ENCODE results near the gene UMOD. TPM values are rescaled to one million over a fixed set of nuclear protein-coding genes. Genes with fewer than 3 reads are reported as not detected.

UMOD gene
- total and polyA plus RNA-seq, 2 experiments from 2014 or later: not detected

GRCh38 chr16:20396846-20397467, 44.4 kb upstream of the UMOD start:
- WGBS (ENCODE audit: low lambda C conversion rate, missing lambda C conversion rate): 96% methylated on average over 7 of the region's 7 CpGs

GRCh38 chr16:20395946-20396345, 43.4 kb upstream of the UMOD start:
- no peak overlapping the region for H2AFZ ChIP-seq
- H3K9me3 ChIP-seq (ENCODE audit: low read depth): no peaks in the 10 kb centered on the region
- H3K27me3 ChIP-seq: no peaks in the 10 kb centered on the region
- H3K4me3 ChIP-seq: no peak overlapping the region
- no peaks in the 10 kb centered on the region for H3K36me3 ChIP-seq (replicated peaks; ENCODE audit: insufficient read depth, low read depth)
- no peaks in the 10 kb centered on the region for H4K20me1 ChIP-seq (ENCODE audit: insufficient read depth, poor library complexity, severe bottlenecking)
- H3K27ac ChIP-seq: no peak overlapping the region
- TF ChIP-seq EZH2phosphoT487 (IDR thresholded peaks at IDR 0.05; ENCODE audit: low read depth, severe bottlenecking, unreplicated experiment): no peak
- no peak for TF ChIP-seq CTCF (IDR thresholded peaks at IDR 0.05; ENCODE audit: poor library complexity)
- TF ChIP-seq EZH2 (IDR thresholded peaks at IDR 0.05; ENCODE audit: borderline replicate concordance): no peak
- no peaks in the 10 kb centered on the region for H3K9me2 ChIP-seq (replicated peaks; ENCODE audit: insufficient read depth)
- peaks cover 9% of the 10 kb centered on the region for H3K4me1 ChIP-seq (ENCODE audit: insufficient read depth)
- DNase-seq (ENCODE audit: low spot score): no peak
- H3K4me2 ChIP-seq: no peak overlapping the region
- no peaks in the 10 kb centered on the region for H3K79me2 ChIP-seq
- WGBS (ENCODE audit: low lambda C conversion rate, missing lambda C conversion rate): 85% methylated on average over 2 of the region's 2 CpGs

More at GRCh38 chr16:20396846-20397467, 44.4 kb upstream of the UMOD start:
- Histone ChIP-seq H3K36me3 (replicated peaks; ENCODE audit: insufficient read depth, low read depth) (no peaks in the 10 kb centered on the region), H3K27me3 (no peaks in the 10 kb centered on the region), H2AFZ (no peak overlapping the region), H3K27ac (no peak overlapping the region), H3K4me3 (no peak overlapping the region), H3K9me2 (replicated peaks; ENCODE audit: insufficient read depth) (no peaks in the 10 kb centered on the region), H3K4me1 (ENCODE audit: insufficient read depth) (peaks cover 9% of the 10 kb centered on the region), H4K20me1 (ENCODE audit: insufficient read depth, poor library complexity, severe bottlenecking) (no peaks in the 10 kb centered on the region), H3K4me2 (no peak overlapping the region), H3K9me3 (ENCODE audit: low read depth) (no peaks in the 10 kb centered on the region), H3K79me2 (no peaks in the 10 kb centered on the region)
- DNase-seq (ENCODE audit: low spot score): no peak
- no peak for TF ChIP-seq CTCF (IDR thresholded peaks at IDR 0.05; ENCODE audit: poor library complexity)
- TF ChIP-seq EZH2 (IDR thresholded peaks at IDR 0.05; ENCODE audit: borderline replicate concordance): no peak
- no peak for TF ChIP-seq EZH2phosphoT487 (IDR thresholded peaks at IDR 0.05; ENCODE audit: low read depth, severe bottlenecking, unreplicated experiment)

GRCh38 chr16:20393801-20394577, 41.5 kb upstream of the UMOD start:
- H2AFZ ChIP-seq: peak overlapping the region; percentile 22
- H3K9me2 ChIP-seq (replicated peaks; ENCODE audit: insufficient read depth): no peaks in the 10 kb centered on the region
- 38% methylated on average over 2 of the region's 2 CpGs for WGBS (ENCODE audit: low lambda C conversion rate, missing lambda C conversion rate)
- peaks cover 9% of the 10 kb centered on the region for H3K4me1 ChIP-seq (ENCODE audit: insufficient read depth)
- no peak for DNase-seq (ENCODE audit: low spot score)
- H3K4me3 ChIP-seq: no peak overlapping the region
- no peaks in the 10 kb centered on the region for H3K36me3 ChIP-seq (replicated peaks; ENCODE audit: insufficient read depth, low read depth)
- no peaks in the 10 kb centered on the region for H3K79me2 ChIP-seq
- H3K27me3 ChIP-seq: no peaks in the 10 kb centered on the region
- H4K20me1 ChIP-seq (ENCODE audit: insufficient read depth, poor library complexity, severe bottlenecking): no peaks in the 10 kb centered on the region
- no peaks in the 10 kb centered on the region for H3K9me3 ChIP-seq (ENCODE audit: low read depth)
- H3K27ac ChIP-seq: peak overlapping the region; percentile 18
- TF ChIP-seq CTCF (IDR thresholded peaks at IDR 0.05; ENCODE audit: poor library complexity) (no peak), EZH2 (IDR thresholded peaks at IDR 0.05; ENCODE audit: borderline replicate concordance) (no peak), EZH2phosphoT487 (IDR thresholded peaks at IDR 0.05; ENCODE audit: low read depth, severe bottlenecking, unreplicated experiment) (no peak)
- H3K4me2 ChIP-seq: no peak overlapping the region

Data from hepatocyte (in vitro differentiated cells).